SK-N-MC (cell line): ENCODE data around the gene TOP1.

ENCODE experiments used
- DNase-seq: peaks from one replicate; pipeline ENCODE4 v3.0.0-alpha.2; 2011; ENCODE audit warnings: low read depth, low spot score
- H3K27ac ChIP-seq: fragments of 200-600 bp; sonication (generic); 2 replicates; pipeline ENCODE4 v1.5.1; 2016; ENCODE audit warnings: mixed run types
- H3K36me3 ChIP-seq: fragments of 200-600 bp; sonication (generic); 2 replicates; pipeline ENCODE4 v1.6.1; 2017; ENCODE audit warnings: antibody characterized with exemption, low read length, mixed read lengths; ENCODE audit not compliant: insufficient read depth
- H3K4me3 ChIP-seq: fragments of 200-600 bp; sonication (generic); 2 replicates; pipeline ENCODE4 v1.5.1; 2016
- H3K9ac ChIP-seq: fragments of 200-600 bp; sonication (generic); 2 replicates; pipeline ENCODE4 v1.8.0; 2017; ENCODE audit warnings: mixed run types, mixed read lengths; ENCODE audit not compliant: insufficient read length
- H3K9me3 ChIP-seq: fragments of 200-600 bp; sonication (generic); 2 replicates; pipeline ENCODE4 v1.6.1; 2017; ENCODE audit warnings: low read depth, mild to moderate bottlenecking, antibody characterized with exemption, low read length, moderate library complexity, mixed read lengths
- EZH2 ChIP-seq: fragments of 200-600 bp; sonication (generic); IDR thresholded peaks from one replicate; pipeline ENCODE4 v1.6.1; 2017; ENCODE audit warnings: antibody characterized with exemption
- FOXP2 ChIP-seq: optimal IDR thresholded peaks from 2 replicates; pipeline ENCODE3; 2011; ENCODE audit warnings: mild to moderate bottlenecking, moderate library complexity; ENCODE audit not compliant: insufficient read depth; ENCODE audit errors: extremely low read length, control extremely low read depth
- POLR2AphosphoS5 ChIP-seq: IDR thresholded peaks from 2 replicates; pipeline ENCODE4 v1.6.1; 2012; ENCODE audit warnings: mild to moderate bottlenecking, low read depth, low read length, borderline replicate concordance

TOP1 gene

DNA sequence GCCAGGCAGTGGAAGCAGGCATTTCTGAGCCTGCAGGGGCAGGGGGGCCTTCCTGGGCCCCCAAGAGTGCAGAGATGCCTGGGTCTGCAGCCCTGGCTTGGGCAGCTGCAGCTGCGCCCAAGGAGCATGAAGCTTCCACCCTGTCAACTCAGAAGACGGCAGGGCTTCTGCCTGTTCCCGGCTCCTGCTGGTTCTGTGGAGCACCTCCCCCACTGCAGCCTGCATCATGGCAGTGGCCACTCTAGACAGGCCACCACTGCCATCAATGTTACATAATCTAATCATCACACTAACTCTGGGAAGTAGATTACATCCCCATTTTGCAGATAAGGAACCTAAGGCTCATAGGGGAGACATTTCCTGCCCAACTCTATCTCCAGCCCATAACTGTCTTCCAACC is 21.1 kb upstream of the TOP1 start:
- no peak for TF ChIP-seq EZH2
- no peak for TF ChIP-seq POLR2AphosphoS5
- no peak for TF ChIP-seq FOXP2
- H3K27ac ChIP-seq, result no peak overlapping the region

DNA sequence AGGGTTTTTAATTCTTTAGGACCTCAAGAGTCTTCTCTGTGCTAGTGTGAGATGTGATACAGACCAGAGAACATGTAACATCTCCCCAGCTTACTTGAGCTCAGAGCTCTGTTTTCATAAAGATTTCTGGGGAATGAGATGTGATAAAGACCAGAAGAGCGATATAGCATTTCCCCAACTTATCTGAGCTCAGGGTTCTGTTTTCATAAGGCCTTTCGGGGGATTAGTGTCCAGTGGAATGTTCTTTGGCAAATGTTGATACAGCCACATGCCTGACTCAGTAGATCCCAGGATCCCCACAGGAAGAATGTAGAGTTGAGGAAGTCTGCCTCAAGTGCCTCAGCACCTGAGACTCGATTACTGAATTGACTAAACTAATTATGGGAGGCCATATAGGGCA is 18.7 kb upstream of the TOP1 start:
- H3K4me3 ChIP-seq, result no peak overlapping the region
- H3K27ac ChIP-seq, result no peak overlapping the region
- H3K36me3 ChIP-seq, result no peaks in the 10 kb centered on the region
- DNase-seq, result no peak
- TF ChIP-seq FOXP2 (no peak), POLR2AphosphoS5 (no peak), EZH2 (no peak)
- no peaks in the 10 kb centered on the region for H3K9me3 ChIP-seq
- no peak overlapping the region for H3K9ac ChIP-seq

More for the DNA sequence above, 21.1 kb upstream of the TOP1 start:
- DNase-seq, result no peak
- Histone ChIP-seq H3K36me3 (no peaks in the 10 kb centered on the region), H3K9me3 (no peaks in the 10 kb centered on the region), H3K9ac (no peak overlapping the region), H3K4me3 (no peak overlapping the region)

DNA sequence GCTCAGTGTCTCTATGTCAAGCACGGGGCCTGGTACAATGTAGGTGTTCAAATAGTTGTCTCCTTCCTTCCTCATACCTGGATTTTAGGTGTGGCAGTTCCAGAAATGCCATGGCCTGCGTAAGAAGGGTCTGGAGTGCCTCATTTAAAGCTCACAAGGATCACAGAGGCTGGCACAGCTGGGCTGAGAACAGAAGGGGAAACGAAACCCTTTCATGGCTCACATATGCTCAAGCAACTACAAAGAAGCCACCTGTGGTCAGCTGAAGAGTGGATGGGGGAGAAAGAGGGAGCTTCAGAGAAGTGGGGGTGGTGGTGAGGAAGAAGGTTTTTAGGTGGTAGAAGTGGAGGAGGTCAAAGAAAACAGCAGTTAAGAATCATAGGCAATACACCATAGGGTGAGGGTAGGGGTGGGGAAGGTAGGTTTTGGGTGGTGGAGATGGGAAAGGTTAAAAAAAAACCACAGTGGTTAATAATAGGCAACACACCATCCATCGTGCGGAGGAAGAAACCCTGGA is 17.0 kb upstream of the TOP1 start:
- no peaks in the 10 kb centered on the region for H3K36me3 ChIP-seq
- no peak for DNase-seq
- H3K9ac ChIP-seq, result no peak overlapping the region
- no peaks in the 10 kb centered on the region for H3K9me3 ChIP-seq
- no peak overlapping the region for H3K27ac ChIP-seq
- H3K4me3 ChIP-seq, result no peak overlapping the region
- TF ChIP-seq EZH2, result no peak
- no peak for TF ChIP-seq FOXP2
- no peak for TF ChIP-seq POLR2AphosphoS5

DNA sequence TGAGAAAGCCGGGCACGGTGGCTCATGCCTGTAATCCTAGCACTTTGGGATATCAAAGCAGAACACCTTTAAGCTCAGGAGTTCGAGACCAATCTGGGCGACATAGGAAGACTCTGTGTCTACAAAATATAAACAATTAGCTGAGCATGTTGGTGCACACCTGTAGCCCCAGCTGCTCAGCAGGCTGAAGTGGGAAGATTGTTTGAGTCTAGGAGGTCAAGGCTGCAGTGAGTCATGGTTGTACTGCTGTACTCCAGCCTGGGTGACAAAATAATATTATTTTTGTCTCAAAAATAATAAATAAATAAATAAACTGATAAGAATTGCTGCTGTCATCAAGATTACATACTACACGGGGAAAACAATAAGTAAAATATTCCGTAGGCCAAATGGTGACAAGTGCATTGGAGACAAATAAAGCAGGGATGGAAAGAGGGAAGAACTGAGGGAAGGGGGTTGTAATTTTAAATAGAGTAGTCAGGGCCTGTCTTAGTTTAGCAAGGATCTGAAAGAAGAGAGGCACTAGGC is 14.0 kb upstream of the TOP1 start:
- Histone ChIP-seq H3K9me3 (no peaks in the 10 kb centered on the region), H3K9ac (no peak overlapping the region), H3K36me3 (no peaks in the 10 kb centered on the region), H3K4me3 (no peak overlapping the region), H3K27ac (no peak overlapping the region)
- no peak for DNase-seq
- TF ChIP-seq POLR2AphosphoS5 (no peak), EZH2 (no peak), FOXP2 (no peak)

DNA sequence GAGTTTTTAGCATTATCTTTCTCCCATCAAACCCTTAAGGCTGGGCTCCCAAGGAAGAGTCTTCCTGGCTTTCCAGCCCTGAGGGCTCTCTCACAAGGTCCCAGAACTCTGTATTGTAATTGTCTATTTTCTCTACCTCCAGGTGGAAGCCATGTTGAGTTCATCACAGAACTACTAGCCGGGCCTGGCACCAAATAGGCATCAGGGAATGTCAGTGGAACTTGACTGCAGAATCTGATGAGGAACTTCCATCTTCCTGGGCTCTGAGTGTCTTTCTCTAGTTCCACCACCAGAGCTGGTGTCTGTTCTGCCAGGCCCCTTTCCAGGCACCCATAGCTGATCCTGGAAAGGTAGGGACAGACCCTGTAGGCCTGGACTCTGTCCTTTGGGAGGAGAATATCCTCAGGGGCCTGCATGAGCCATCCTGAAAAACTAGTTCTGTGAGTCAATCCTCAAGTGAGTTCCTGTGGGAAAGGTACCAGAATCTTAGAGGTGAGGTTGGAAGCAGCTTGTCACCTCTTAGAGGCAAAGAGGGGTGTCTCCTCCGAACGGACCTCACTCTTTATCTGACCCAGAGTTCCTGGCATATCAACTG is 11.1 kb upstream of the TOP1 start:
- Histone ChIP-seq H3K36me3 (no peaks in the 10 kb centered on the region), H3K27ac (no peak overlapping the region), H3K9ac (no peak overlapping the region), H3K9me3 (no peaks in the 10 kb centered on the region), H3K4me3 (no peak overlapping the region)
- no peak for DNase-seq
- TF ChIP-seq EZH2 (no peak), POLR2AphosphoS5 (no peak), FOXP2 (no peak)

DNA sequence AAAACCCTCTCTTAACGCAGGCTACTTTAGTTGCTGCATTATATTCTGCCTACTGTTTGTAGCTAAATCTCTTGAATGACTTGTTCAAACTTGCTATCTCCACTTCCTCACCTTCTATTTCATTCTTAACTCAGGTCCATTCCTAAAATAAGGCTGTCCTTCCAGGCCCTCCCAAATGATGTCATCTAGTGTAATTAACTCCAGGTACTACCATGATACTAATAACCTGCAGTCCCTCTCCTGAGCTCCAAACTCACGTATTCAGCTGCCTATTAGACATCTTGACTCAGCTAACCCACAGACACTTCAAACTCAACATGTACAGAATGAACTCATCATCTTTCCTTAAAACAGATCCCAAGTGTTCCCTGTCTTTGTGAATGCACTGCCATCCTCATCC is 10.5 kb upstream of the TOP1 start:
- no peak for DNase-seq
- no peaks in the 10 kb centered on the region for H3K9me3 ChIP-seq
- TF ChIP-seq POLR2AphosphoS5 (no peak), FOXP2 (no peak), EZH2 (no peak)
- no peak overlapping the region for H3K9ac ChIP-seq
- H3K4me3 ChIP-seq, result no peak overlapping the region
- H3K27ac ChIP-seq, result no peak overlapping the region
- no peaks in the 10 kb centered on the region for H3K36me3 ChIP-seq

DNA sequence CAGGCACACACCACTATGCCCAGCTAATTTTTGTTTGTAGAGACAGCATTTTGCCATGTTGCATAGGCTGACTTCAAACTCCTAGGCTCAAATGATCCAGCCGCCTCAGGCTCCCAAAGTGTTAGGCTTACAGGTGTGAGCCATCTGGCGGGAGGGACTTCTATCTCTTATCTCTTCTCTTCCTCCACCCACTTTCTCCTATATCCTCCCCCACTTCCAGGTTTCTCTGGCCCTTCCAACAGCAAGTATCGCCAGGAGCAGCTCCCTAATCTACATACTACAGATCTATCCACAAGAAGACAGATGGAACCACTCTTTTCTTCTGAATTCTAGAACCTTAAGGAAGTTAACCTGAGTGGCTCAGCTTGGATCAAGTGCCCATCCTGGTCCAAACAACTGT is 5.1 kb upstream of the TOP1 start:
- no peak overlapping the region for H3K4me3 ChIP-seq
- DNase-seq, result no peak
- no peaks in the 10 kb centered on the region for H3K36me3 ChIP-seq
- TF ChIP-seq POLR2AphosphoS5, result no peak
- TF ChIP-seq EZH2, result no peak
- TF ChIP-seq FOXP2, result no peak
- H3K9ac ChIP-seq, result no peak overlapping the region
- H3K9me3 ChIP-seq, result no peaks in the 10 kb centered on the region
- H3K27ac ChIP-seq, result no peak overlapping the region

DNA sequence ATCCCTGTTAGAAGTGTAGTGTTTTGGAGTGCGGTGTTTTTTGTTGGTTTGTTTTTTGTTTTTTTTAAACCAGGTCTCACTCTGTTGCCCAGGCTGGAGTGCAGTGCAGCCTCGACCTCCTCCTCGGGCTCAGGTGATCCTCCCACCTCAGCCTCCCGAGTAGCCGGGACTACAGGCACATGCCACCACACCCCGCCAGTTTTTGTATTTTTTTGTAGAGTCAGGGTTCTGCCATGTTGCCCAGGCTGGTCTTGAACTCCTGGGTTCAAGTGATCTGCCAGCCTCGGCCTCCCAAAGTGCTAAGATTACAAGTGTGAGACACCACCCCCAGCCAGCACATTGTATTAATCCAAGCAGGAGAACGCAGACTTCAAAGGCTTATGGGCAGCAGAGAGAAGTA is 1.3 kb upstream of the TOP1 start:
- TF ChIP-seq EZH2 (no peak), FOXP2 (no peak), POLR2AphosphoS5 (no peak)
- Histone ChIP-seq H3K9me3 (no peaks in the 10 kb centered on the region), H3K9ac (peak overlapping the region; percentile 84), H3K36me3 (peaks cover 24% of the 10 kb centered on the region), H3K27ac (no peak overlapping the region), H3K4me3 (peak overlapping the region; percentile 78)
- DNase-seq, result no peak
